Measurements from ENCODE around the gene TMEM115. TPM values are rescaled to one million over a fixed set of nuclear protein-coding genes. Genes with fewer than 3 reads are reported as not detected.

Gene TMEM115
- total RNA-seq, 6 experiments from 2014 or later: 15.0 to 30.9 (median 19.2) TPM

- H3K27ac ChIP-seq: peak within 1 kb of the TSS; percentile 33 to 95 (median 86)
- H3K36me3 ChIP-seq: no peaks in the 10 kb centered on the region
- TF ChIP-seq CTCF (IDR thresholded peaks at IDR 0.05) (no peak), POLR2A (IDR thresholded peaks at IDR 0.05) (peak; percentile 60)
- peak; percentile 1 to 18 (median 4) for ATAC-seq
- H3K9me3 ChIP-seq: no peaks in the 10 kb centered on the region
- H3K4me1 ChIP-seq: peaks cover 0 to 21% (median 4%) of the 10 kb centered on the region in 4 donors
- DNase-seq: peak; percentile 68 to 82 (median 74)
- no peaks in the 10 kb centered on the region for H3K27me3 ChIP-seq
- 30% methylated on average over 32 of the region's 85 CpGs for WGBS (ENCODE audit: insufficient coverage, low coverage, low lambda C conversion rate, missing lambda C conversion rate)
- peak within 1 kb of the TSS; percentile 39 to 55 (median 46) for H3K4me3 ChIP-seq
- intact Hi-C loops (cut with DNase I): loop anchor here (10.0 kb wide), 2 partner anchors 204 to 214 kb away; no protein-coding TSS in a partner anchor
Observed at GRCh38 chr3:50340448-50341329, 18.6 kb downstream of the TMEM115 start, which contains the start of gene RASSF1. TSS of gene RASSF1 (minus strand) at chr3:50340836. CDS start at chr3:50340805, 31 bp downstream.

GRCh38 chr3:50340147-50340447 is 19.2 kb downstream of the TMEM115 start:
- intact Hi-C loops (cut with DNase I): loop anchor here (10.0 kb wide), 2 partner anchors 205 to 215 kb away; no protein-coding TSS in a partner anchor
- no peak for ATAC-seq
- no peak for DNase-seq
- Histone ChIP-seq H3K27me3 (no peaks in the 10 kb centered on the region), H3K9me3 (no peaks in the 10 kb centered on the region), H3K27ac (peak overlapping the region; percentile 33 to 95 (median 86)), H3K4me3 (peak overlapping the region; percentile 39 to 55 (median 46)), H3K4me1 (peaks cover 0 to 21% (median 6%) of the 10 kb centered on the region in 4 donors), H3K36me3 (no peaks in the 10 kb centered on the region)
- 41% methylated on average over 9 of the region's 9 CpGs for WGBS (ENCODE audit: insufficient coverage, low coverage, low lambda C conversion rate, missing lambda C conversion rate)
- TF ChIP-seq CTCF (IDR thresholded peaks at IDR 0.05) (no peak), POLR2A (IDR thresholded peaks at IDR 0.05) (no peak)

DNA sequence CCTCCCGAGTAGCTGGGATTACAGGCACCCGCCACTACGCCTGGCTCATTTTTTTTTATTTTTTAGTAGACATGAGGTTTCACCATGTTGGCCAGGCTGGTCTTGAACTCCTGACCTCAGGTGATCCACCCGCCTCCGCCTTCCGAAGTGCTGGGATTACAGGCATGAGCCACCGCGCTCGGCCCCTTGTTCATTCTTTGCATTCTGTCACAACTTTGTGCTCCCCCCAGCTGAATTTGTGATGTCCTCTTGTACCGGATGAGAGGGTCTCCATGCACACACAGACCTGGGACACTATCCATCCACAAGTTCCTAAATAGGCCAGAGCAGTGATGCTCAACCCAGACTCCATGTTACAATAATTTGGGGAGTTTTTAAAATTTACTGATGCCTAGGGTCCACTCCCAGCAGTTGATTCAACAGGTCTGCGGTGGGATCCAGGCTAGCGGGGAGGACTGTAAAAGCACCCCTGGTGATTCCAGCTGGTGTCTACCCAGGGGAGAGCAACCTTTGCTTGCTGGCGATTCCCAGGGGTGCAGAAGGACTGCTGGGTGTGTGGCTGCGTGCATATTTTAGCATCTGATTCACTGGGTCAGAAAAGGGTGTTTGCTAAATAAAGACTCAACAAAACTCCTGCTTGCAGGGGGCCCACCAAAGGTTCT is 19.7 kb downstream of the TMEM115 start:
- H3K4me1 ChIP-seq: peaks cover 0 to 22% (median 7%) of the 10 kb centered on the region in 4 donors
- intact Hi-C loops (cut with DNase I): loop anchor here (10.0 kb wide), 2 partner anchors 205 to 215 kb away; no protein-coding TSS in a partner anchor
- no peak for TF ChIP-seq POLR2A (IDR thresholded peaks at IDR 0.05)
- no peak for TF ChIP-seq CTCF (IDR thresholded peaks at IDR 0.05)
- H3K9me3 ChIP-seq: no peaks in the 10 kb centered on the region
- no peak for DNase-seq
- H3K27me3 ChIP-seq: no peaks in the 10 kb centered on the region
- no peaks in the 10 kb centered on the region for H3K36me3 ChIP-seq
- no peak for ATAC-seq
- WGBS (ENCODE audit: insufficient coverage, low coverage, low lambda C conversion rate, missing lambda C conversion rate): 79% methylated on average over 9 of the region's 14 CpGs
- peak overlapping the region in 2 of 3 donors; percentile 46 to 55 for H3K4me3 ChIP-seq
- H3K27ac ChIP-seq: peak overlapping the region; percentile 33 to 95 (median 86)

DNA sequence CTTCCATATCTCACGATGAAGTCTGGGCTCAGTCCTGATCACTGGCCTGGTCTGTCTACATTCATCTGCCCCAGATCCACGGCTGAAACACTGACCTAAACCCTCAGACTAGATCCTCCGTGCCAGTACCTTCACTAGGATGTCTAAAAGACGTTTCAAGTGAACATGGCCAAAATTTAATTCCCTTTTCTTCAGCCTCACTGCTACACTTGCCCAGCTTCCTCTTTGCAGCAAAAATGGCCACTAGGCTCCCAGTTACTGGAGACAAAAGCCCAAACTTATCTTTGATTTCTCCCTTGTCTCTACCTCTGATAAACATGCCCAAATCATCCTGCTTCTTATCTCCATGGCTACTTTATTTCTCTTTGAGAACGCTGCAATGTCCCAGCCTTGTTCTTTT is 20.4 kb downstream of the TMEM115 start:
- 66% methylated on average over 3 of the region's 5 CpGs for WGBS (ENCODE audit: insufficient coverage, low coverage, low lambda C conversion rate, missing lambda C conversion rate)
- Histone ChIP-seq H3K9me3 (no peaks in the 10 kb centered on the region), H3K27ac (peak overlapping the region in 2 of 3 donors; percentile 86 to 95), H3K4me3 (peak overlapping the region in 1 of 3 donors; percentile 55), H3K27me3 (no peaks in the 10 kb centered on the region), H3K4me1 (peaks cover 0 to 22% (median 8%) of the 10 kb centered on the region in 4 donors), H3K36me3 (no peaks in the 10 kb centered on the region)
- TF ChIP-seq CTCF (IDR thresholded peaks at IDR 0.05) (no peak), POLR2A (IDR thresholded peaks at IDR 0.05) (no peak)
- intact Hi-C loops (cut with DNase I): no loop called here
- no peak for DNase-seq
- no peak for ATAC-seq

Measured in right lobe of liver (tissue), 6 donors.